T-cell (primary cell): ENCODE data around the gene BOD1L1. TPM values are rescaled to one million over a fixed set of nuclear protein-coding genes. Genes with fewer than 3 reads are reported as not detected.

Source experiments
- ATAC-seq, 4 experiments: fragments of 200-7000 bp in 3 of 4; fragments of 150-1000 bp in 1 of 4; cut with Tn5 transposase; replicated peaks in 1 of 4; 1 replicate in 3 of 4; 2 replicates in 1 of 4; pipeline ENCODE4 v1.10.0; 2021; ENCODE audit warnings: moderate library complexity in 3 of 4, mild to moderate bottlenecking in 2 of 4, moderate number of reproducible peaks in 1 of 4
- CTCF ChIA-PET, 2 donors: fragments of 300-600 bp; sonication (Branson Sonifier 250); formaldehyde crosslinking; loops; one replicate each; lab custom pipeline; 2022; ENCODE audit warnings: antibody characterized with exemption in 2 of 2; lab: Charles Lee
- POLR2A ChIA-PET, 2 donors: fragments of 300-600 bp; sonication (Branson Sonifier 250); formaldehyde crosslinking; loops; one replicate each; lab custom pipeline; 2022; ENCODE audit warnings: antibody characterized with exemption in 2 of 2; lab: Charles Lee
- DNase-seq, 35 experiments: peaks; one replicate each; pipeline versions ENCODE4 v3.0.0 to v3.0.0-alpha.2; 2013 to 2023
- H3K27ac ChIP-seq: one replicate; pipeline ENCODE4 v1.5.1; 2013; ENCODE audit warnings: low read length
- H3K27me3 ChIP-seq, 2 experiments: replicated peaks in 1 of 2; 1 replicate in 1 of 2; 2 replicates in 1 of 2; pipeline versions ENCODE4 v1.6.1 to v1.7.0; 2013; ENCODE audit warnings: low read length in 1 of 2, mixed read lengths in 1 of 2; ENCODE audit not compliant: control insufficient read depth in 2 of 2, insufficient read depth in 2 of 2; ENCODE audit errors: extremely low read depth in 1 of 2
- H3K36me3 ChIP-seq, 2 donors: 1 replicate in 1 of 2; 2 replicates in 1 of 2; pipeline versions ENCODE4 v1.6.1 to v1.7.0; 2013; ENCODE audit warnings: low read length in 1 of 2; ENCODE audit not compliant: control insufficient read depth in 2 of 2, insufficient read depth in 1 of 2; ENCODE audit errors: extremely low read depth in 1 of 2
- H3K4me1 ChIP-seq, 2 experiments: 1 replicate in 1 of 2; 2 replicates in 1 of 2; pipeline versions ENCODE4 v1.6.1 to v1.7.0; 2013; ENCODE audit warnings: low read length in 2 of 2, mixed read lengths in 1 of 2; ENCODE audit not compliant: insufficient read depth in 2 of 2, control insufficient read depth in 1 of 2; ENCODE audit errors: extremely low read depth in 1 of 2
- H3K4me3 ChIP-seq, 2 donors: 1 replicate in 1 of 2; 2 replicates in 1 of 2; pipeline versions ENCODE4 v1.5.1 to v1.7.0; 2013; ENCODE audit warnings: mild to moderate bottlenecking in 2 of 2, low read length in 1 of 2, moderate library complexity in 1 of 2; ENCODE audit not compliant: control insufficient read depth in 1 of 2; ENCODE audit errors: extremely low read depth in 1 of 2
- H3K9me3 ChIP-seq: 2 replicates; pipeline ENCODE4 v1.7.0; 2013
- H3K27ac Mint-ChIP-seq, 2 donors: one replicate each; pipeline ENCODE4 v1.8.0; 2020 to 2021; ENCODE audit warnings: mild to moderate bottlenecking in 2 of 2, mixed read lengths in 2 of 2
- H3K27me3 Mint-ChIP-seq, 2 donors: one replicate each; pipeline ENCODE4 v1.8.0; 2021 to 2022; ENCODE audit warnings: mixed read lengths in 2 of 2
- H3K36me3 Mint-ChIP-seq: one replicate; pipeline ENCODE4 v1.8.0; 2021; ENCODE audit warnings: mixed read lengths
- H3K4me1 Mint-ChIP-seq, 3 donors: one replicate each; pipeline ENCODE4 v1.8.0; 2020 to 2022; ENCODE audit warnings: mixed read lengths in 3 of 3, mild to moderate bottlenecking in 1 of 3
- H3K4me3 Mint-ChIP-seq, 3 donors: one replicate each; pipeline ENCODE4 v1.8.0; 2020 to 2022; ENCODE audit warnings: mild to moderate bottlenecking in 3 of 3, mixed read lengths in 3 of 3, moderate library complexity in 3 of 3
- H3K9me3 Mint-ChIP-seq, 3 donors: one replicate each; pipeline ENCODE4 v1.8.0; 2020 to 2022; ENCODE audit warnings: mixed read lengths in 3 of 3
- WGBS: methylation state at CpG from one replicate; pipeline ENCODE4 v1.1.5; 2013; ENCODE audit warnings: missing lambda C conversion rate; ENCODE audit not compliant: insufficient coverage; 5-methylcytosine and 5-hydroxymethylcytosine counted together
- total RNA-seq, 35 experiments: library from RNA in 6 of 35; stranded (reverse) in 6 of 35; fragments of 120-200 nt in 1 of 35; gene quantifications; one replicate each; pipeline versions ENCODE4 v1.2.1 to v1.2.4 and lab custom pipeline; 2013 to 2026

Gene BOD1L1
- total RNA-seq, 5 donors from 2014 or later (not counting 1 experiment from before 2014, with no cell fraction given): 48.3 to 57.1 (median 55.4) TPM

DNA sequence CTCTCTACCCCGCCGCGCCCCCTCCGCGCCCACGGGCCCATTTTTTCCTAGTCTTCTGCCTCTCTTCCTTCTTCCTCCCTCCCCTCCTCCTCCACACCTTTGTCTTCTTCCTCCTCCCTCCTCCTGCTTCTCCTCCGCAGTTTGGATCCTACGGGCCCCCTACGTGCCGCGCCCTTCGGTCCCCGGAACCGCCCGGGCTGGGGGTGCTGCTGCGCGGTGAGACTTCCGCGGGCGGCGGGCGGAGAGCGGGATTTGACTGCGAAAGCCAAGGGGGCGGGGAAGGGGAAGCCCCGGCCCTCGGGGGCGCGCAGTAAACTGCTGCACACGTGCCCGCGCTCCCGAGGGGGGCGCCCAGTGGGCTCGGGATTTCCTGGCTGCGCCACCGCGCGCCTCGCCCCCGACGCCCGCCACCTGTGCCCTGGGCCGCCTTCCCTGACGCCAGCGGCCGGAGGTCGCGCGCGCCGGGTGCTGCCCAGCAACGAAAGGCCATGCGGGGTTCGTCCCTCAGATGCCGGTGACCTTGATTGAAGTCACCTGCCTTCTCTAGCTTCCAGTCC lies 80.0 kb downstream of the BOD1L1 start:
- no peak overlapping the region for H3K27ac ChIP-seq
- CTCF ChIA-PET: interaction anchor here (0.7 to 1.0 kb wide), 2 partner anchors 22 to 819 kb away, joined by 3 read pairs; no protein-coding TSS in a partner anchor
- POLR2A ChIA-PET: interaction anchor here in 1 of 2 donors (0.6 kb wide), 1 partner anchor 1768 kb away, joined by 8 read pairs; no protein-coding TSS in a partner anchor
- Mint-ChIP-seq H3K4me1 (peaks cover 37 to 40% (median 38%) of the 10 kb centered on the region in 3 donors), H3K27ac (no peak overlapping the region), H3K36me3 (peaks cover 4% of the 10 kb centered on the region), H3K27me3 (peaks cover 63 to 69% of the 10 kb centered on the region in 2 donors), H3K9me3 (peaks cover 0 to 6% (median 0%) of the 10 kb centered on the region in 3 donors), H3K4me3 (peak overlapping the region; percentile 45 to 85 (median 59))
- H3K9me3 ChIP-seq: no peaks in the 10 kb centered on the region
- ATAC-seq (peak in 3 of 4 experiments; percentile 27 to 54 (median 48)), DNase-seq (peak in 12 of 35 experiments; percentile 15 to 52 (median 24))
- 3% methylated on average over 48 of the region's 56 CpGs for WGBS
- peak overlapping the region; percentile 39 to 74 for H3K4me3 ChIP-seq
- H3K36me3 ChIP-seq: no peaks in the 10 kb centered on the region
- peaks cover 8 to 61% of the 10 kb centered on the region in 2 experiments for H3K27me3 ChIP-seq
- H3K4me1 ChIP-seq: peaks cover 3 to 49% of the 10 kb centered on the region in 2 experiments

DNA sequence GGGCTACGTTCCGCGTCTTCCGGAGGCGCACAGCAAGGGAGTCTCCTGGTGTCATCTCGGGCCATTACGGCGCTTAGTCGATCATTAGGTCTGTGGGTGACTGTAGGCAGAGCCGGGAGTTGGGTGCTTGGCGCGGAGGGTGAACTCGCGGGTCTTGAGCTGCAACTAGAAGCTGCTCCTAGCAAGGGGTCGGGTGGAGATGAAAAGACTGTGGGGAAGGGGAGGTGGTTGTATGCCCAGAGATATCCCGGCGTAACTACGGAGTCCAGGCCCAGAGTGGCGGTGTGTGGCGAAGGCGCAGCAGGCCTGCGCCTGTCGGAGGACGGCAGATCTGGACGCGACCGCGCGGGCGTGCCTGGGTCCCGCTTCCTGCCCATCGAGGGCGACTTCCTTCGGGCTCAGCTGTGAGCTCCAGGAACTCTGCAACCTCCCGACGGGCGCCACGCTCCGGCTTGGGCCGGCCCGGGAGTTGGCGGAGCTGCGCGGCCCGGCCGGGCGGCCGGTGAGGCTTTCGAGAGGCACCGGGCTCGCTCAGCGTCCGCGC lies 80.5 kb downstream of the BOD1L1 start:
- POLR2A ChIA-PET: no interaction called here
- Histone ChIP-seq H3K4me1 (peaks cover 3 to 54% of the 10 kb centered on the region in 2 experiments), H3K9me3 (no peaks in the 10 kb centered on the region), H3K4me3 (peak overlapping the region; percentile 39 to 74), H3K27ac (no peak overlapping the region), H3K27me3 (peaks cover 8 to 66% of the 10 kb centered on the region in 2 experiments), H3K36me3 (no peaks in the 10 kb centered on the region)
- H3K27ac Mint-ChIP-seq: no peak overlapping the region
- CTCF ChIA-PET: no interaction called here
- peaks cover 4% of the 10 kb centered on the region for H3K36me3 Mint-ChIP-seq
- ATAC-seq (peak in 3 of 4 experiments; percentile 12 to 24 (median 13)), DNase-seq (no peak)
- H3K4me3 Mint-ChIP-seq: peak overlapping the region; percentile 64 to 85 (median 74)
- peaks cover 0 to 6% (median 0%) of the 10 kb centered on the region in 3 donors for H3K9me3 Mint-ChIP-seq
- peaks cover 59 to 69% of the 10 kb centered on the region in 2 donors for H3K27me3 Mint-ChIP-seq
- H3K4me1 Mint-ChIP-seq: peaks cover 39 to 43% (median 39%) of the 10 kb centered on the region in 3 donors
- WGBS: 2% methylated on average over 54 of the region's 54 CpGs

DNA sequence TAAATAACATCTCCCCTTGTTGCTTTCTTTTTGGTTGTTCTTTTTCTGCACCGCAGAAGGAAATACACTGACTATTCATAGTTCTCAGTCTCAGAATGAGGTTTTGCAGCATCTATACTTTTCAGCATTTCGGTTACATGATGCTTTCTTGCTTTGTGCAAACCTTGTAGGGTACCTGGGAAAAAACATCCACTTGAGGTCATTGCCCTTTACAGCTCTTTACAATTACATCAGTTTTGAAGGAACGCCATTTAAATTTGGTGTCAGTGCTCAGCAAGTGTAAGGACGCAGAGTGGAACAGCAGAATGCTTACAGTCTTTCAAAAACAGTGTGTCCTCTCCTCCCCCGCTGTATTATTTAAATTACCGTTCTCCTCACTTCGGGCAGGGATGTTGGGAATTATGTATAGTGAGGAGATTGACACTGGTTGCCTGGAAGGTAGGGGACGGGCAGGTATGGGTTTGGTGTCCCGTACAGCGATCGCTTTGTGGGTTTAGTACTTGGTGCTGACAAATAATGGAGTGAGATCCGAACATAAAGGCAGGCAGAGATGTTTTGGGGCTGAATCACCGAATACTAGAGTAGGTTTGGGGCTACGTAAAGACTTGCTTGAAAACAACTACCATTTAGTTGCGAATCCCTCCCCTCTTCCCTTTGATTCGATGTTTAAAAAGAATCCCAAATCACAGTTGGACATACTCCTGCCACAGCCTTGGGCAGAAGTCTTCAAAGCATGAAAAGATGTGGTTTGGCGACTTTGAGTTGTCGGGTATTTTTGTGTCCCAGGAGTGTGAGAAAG lies 81.2 kb downstream of the BOD1L1 start:
- peaks cover 8 to 73% of the 10 kb centered on the region in 2 experiments for H3K27me3 ChIP-seq

DNA sequence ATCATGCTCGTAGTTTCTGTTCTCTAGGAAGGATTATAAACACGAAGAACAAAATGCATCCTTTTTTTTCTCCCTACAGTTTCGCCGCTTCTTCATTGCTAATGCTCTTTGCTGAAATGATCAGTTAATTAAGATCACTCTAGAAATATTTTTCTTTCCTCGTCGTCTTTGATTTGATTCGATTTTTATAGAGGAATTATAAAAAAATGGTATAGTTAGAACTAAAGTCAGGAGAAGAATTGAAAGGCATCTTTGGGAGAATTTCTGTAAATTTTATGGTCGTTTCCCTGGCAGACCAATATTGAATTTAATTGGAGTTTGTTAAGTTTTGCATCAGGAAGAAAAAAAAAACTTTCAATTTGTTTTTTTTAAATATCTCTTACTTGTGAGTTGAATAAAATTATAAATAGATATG lies 82.1 kb downstream of the BOD1L1 start:
- ATAC-seq: no peak
- peaks cover 4% of the 10 kb centered on the region for H3K36me3 Mint-ChIP-seq
- Histone ChIP-seq H3K4me1 (peaks cover 3 to 67% of the 10 kb centered on the region in 2 experiments), H3K36me3 (no peaks in the 10 kb centered on the region), H3K9me3 (no peaks in the 10 kb centered on the region), H3K27me3 (peaks cover 5 to 82% of the 10 kb centered on the region in 2 experiments), H3K4me3 (peak overlapping the region in 1 of 2 donors; percentile 71), H3K27ac (no peak overlapping the region)
- ChIA-PET POLR2A (no interaction called here), CTCF (no interaction called here)
- DNase-seq: no peak
- H3K4me3 Mint-ChIP-seq: peak overlapping the region; percentile 69 to 86 (median 71)
- no peak overlapping the region for H3K27ac Mint-ChIP-seq
- peaks cover 50 to 70% of the 10 kb centered on the region in 2 donors for H3K27me3 Mint-ChIP-seq
- peaks cover 0 to 4% (median 0%) of the 10 kb centered on the region in 3 donors for H3K9me3 Mint-ChIP-seq
- WGBS: 0% methylated on average over 2 of the region's 8 CpGs
- peaks cover 50 to 54% (median 52%) of the 10 kb centered on the region in 3 donors for H3K4me1 Mint-ChIP-seq

More for the DNA sequence above, 81.2 kb downstream of the BOD1L1 start:
- WGBS: 22% methylated on average over 6 of the region's 18 CpGs
- POLR2A ChIA-PET: no interaction called here
- Mint-ChIP-seq H3K27me3 (peaks cover 52 to 70% of the 10 kb centered on the region in 2 donors), H3K9me3 (peaks cover 0 to 4% (median 0%) of the 10 kb centered on the region in 3 donors), H3K4me1 (peaks cover 43 to 47% (median 45%) of the 10 kb centered on the region in 3 donors), H3K27ac (peak overlapping the region in 1 of 2 donors; percentile 15), H3K36me3 (peaks cover 4% of the 10 kb centered on the region), H3K4me3 (peak overlapping the region; percentile 64 to 85 (median 74))
- CTCF ChIA-PET: no interaction called here
- Histone ChIP-seq H3K4me1 (peaks cover 3 to 61% of the 10 kb centered on the region in 2 experiments), H3K9me3 (no peaks in the 10 kb centered on the region), H3K27ac (no peak overlapping the region), H3K4me3 (peak overlapping the region in 1 of 2 donors; percentile 74), H3K36me3 (no peaks in the 10 kb centered on the region)
- DNase-seq (no peak), ATAC-seq (no peak)

DNA sequence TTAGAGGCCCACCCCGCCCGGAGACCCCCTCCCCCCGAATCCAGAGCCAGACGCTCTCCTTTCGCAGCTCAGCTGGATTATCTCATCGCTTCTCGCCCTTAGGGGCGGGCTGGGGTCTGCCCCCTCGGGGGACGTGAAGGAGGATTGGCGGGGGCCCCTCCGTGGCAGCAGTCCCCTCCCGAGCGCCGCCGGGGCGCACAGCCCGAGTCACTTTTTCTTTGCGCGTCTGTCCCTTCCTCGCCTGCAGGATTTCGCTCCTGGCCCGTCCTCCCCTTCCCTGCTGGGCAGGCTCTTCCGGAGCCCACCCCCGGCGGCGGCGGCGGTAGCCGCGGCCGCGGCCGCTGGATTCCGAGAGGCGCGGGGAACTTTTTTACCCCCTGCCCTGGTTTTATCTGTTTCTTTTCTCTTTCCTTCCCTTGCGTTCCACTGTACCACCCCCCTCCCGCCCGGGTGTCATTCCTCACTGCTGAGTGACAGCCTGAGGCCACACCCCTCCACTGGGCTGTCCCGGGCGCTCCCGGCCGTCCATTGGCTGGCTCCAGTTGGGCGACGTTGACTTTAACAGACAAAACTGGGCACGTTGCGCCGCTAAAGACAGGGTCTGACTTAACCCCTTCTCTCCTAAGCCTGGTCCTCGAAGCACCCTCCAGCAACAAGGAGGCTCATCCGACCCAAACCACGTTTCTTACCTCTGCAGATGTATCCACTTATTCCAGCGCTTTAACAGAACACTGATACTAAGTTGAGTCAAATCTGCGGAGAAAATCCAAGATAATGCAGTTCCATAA lies 82.7 kb downstream of the BOD1L1 start:
- no peak overlapping the region for H3K27ac ChIP-seq
- H3K27me3 ChIP-seq: peaks cover 8 to 84% of the 10 kb centered on the region in 2 experiments

More for the DNA sequence above, 82.7 kb downstream of the BOD1L1 start:
- H3K9me3 ChIP-seq: no peaks in the 10 kb centered on the region
- CTCF ChIA-PET: no interaction called here
- Mint-ChIP-seq H3K4me3 (peak overlapping the region; percentile 69 to 86 (median 71)), H3K36me3 (peaks cover 4% of the 10 kb centered on the region), H3K27ac (no peak overlapping the region), H3K4me1 (peaks cover 54 to 58% (median 57%) of the 10 kb centered on the region in 3 donors), H3K9me3 (peaks cover 0 to 4% (median 0%) of the 10 kb centered on the region in 3 donors), H3K27me3 (peaks cover 52 to 71% of the 10 kb centered on the region in 2 donors)
- H3K36me3 ChIP-seq: no peaks in the 10 kb centered on the region
- ATAC-seq (peak in 2 of 4 experiments; percentile 25 to 41), DNase-seq (no peak)
- peaks cover 4 to 72% of the 10 kb centered on the region in 2 experiments for H3K4me1 ChIP-seq
- WGBS: 4% methylated on average over 48 of the region's 54 CpGs
- POLR2A ChIA-PET: no interaction called here
- peak overlapping the region; percentile 9 to 71 for H3K4me3 ChIP-seq
